HG02623 (cell line): ENCODE data around the gene PXDN.
"Not testable (repeated sequence)": the region's sequence is repeated elsewhere in the genome, so short reads cannot be mapped to it uniquely, and the experiment has no call there.

Source experiments
- ATAC-seq: cut with Tn5 transposase; IDR thresholded peaks from one replicate; pipeline ENCODE4 v1.9.1; 2021; ENCODE audit warnings: moderate library complexity; ENCODE audit not compliant: unreplicated experiment

The PXDN gene

GRCh38 chr2:1727796-1728474 lies 16.4 kb downstream of the PXDN start:
- no peak for ATAC-seq

DNA sequence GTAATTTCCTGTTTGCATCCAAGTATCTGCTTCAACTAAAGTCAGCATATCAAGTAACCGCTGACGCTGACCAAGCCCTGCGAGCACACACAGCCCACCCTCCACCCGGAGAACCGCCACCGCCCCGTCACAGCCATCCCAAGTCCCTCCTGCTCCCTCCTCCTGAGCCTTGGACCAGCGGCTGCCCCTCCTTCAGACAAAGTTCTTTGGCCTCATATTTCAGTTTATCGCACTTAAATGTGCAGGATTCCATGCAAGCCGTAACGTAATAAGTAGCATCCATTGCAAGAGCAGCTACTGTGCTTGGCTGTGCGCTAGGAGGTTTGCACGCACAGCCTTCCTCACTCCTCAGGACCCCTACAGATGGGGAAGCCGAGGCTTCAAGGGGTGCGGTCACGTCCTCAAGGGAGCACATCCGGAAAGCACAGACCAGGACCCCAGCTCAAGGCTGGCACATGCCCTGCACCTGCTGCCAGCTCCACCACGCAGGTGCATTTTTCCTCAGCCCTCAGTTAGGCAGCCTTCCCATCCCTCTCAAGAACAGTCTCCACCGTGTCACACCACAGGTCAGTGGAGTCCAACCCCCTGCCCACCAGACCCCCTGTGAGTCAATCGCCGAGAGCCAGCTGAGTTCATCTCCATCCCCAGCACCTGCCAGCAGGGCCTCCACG lies 17.1 kb downstream of the PXDN start:
- no peak for ATAC-seq

GRCh38 chr2:1726558-1726957 lies 17.8 kb downstream of the PXDN start:
- no peak for ATAC-seq

GRCh38 chr2:1724351-1724750 lies 20.0 kb downstream of the PXDN start:
- ATAC-seq, result not testable (repeated sequence)

DNA sequence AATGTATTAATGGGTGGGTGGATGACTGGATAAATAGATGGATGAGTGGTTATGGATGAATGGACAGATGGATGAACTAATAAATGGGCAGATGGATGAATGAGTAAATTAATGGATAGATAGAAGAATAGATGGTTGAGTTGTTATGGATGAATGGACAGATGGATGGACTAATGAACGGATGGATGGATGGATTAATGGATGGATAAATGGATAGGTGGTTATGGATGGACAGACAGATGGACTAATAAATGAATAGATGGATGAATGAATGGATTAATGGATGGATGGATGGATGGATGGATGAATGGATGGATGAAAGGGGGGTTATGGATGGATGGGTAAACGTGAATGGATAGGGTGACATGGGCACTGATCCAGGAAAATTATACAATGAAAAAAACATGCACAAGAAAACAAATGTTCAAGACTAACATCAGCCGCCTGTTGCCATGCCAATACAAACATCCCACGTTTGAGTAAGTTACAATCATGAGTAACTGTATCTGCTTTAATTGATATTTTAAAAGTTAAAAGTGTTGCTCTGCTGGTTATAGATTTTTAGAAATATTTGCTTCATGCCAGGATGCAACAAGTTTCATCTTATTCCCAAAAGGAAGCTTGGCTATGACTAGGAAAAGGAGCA lies 20.8 kb downstream of the PXDN start:
- no peak for ATAC-seq

GRCh38 chr2:1722692-1723091 lies 21.6 kb downstream of the PXDN start:
- no peak for ATAC-seq

DNA sequence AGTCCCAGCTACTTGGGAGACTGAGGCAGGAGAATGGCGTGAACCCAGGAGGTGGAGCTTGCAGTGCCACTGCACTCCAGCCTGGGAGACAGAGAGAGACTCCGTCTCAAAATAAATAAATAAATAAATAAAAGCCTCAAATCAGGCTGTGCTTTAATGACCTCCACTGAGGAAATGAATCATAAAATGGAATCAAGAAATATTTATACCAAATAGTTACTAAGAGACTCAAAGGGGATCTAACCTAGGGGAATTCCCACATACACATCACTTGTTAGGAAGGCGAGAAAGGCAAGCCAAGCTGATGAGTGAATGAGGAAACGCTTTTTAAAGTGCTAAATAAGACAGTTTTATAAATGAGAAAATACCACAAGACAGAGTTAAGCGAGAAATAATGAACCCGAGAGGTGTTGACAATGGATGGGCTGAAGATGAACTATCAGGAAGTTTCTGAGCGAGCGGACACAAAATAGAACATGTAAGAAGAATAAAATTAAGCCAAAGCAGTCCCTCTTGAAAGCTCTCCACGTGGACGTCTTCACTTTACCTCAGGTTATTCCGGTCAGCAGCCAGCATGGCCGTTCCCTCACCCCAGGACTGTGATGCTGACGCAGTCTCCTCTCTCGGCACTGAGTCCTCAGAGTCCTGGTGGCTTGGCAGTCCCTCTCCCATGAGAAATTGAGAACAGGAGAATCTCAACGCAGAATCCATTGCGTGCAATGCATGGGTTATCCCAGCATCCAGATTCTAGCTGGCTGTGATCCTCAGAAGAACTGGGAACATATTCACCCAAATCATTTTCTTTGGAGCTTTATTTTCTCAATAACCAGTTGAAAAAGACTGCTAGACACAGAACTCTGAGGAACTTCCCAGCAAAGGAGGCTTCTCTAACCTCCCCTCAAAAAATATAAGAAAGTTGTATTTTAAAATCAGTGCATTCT lies 22.3 kb downstream of the PXDN start:
- ATAC-seq, result no peak

DNA sequence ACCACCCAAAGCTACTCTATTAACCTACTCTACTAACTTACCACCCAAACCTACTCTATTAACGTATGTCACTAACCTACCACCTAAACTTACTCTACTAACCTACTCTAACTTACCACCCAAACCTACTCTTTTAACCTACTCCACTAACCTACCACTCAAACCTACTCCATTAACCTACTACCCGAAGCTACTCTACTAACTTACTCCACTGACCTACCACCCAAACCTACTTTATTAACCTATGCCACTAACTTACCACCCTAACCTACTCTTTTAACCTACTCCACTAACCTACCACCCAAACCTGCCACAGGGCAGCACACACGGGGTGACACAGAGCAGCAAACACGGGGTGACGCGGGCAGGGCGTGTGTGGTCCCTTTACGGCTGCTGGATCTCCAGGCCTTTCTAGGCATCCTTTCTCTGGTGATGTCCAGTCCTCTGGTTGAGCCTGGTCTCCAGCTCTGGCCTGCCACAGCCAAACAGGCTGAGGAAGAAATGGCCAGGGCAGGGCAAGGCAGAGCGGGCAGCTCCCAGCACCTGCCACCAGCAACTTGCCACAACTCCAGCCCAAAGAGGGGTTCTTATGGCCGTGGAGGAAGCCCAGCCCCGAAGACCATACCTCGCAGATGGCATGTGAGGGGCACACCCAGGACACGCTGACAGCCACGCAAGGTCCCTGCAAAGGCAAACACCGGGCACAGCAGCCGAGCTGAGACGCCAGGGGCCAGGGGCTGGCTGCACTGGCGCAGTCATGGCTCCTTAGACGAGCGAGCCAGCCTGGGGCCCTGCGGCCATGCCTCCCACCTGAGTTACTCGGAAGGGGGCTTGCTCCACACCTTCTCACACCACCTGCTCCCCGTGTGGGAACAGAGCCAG lies 25.7 kb downstream of the PXDN start:
- ATAC-seq, result no peak

GRCh38 chr2:1717113-1717512 lies 27.2 kb downstream of the PXDN start:
- no peak for ATAC-seq

GRCh38 chr2:1716441-1716840 lies 27.9 kb downstream of the PXDN start:
- ATAC-seq, result no peak

DNA sequence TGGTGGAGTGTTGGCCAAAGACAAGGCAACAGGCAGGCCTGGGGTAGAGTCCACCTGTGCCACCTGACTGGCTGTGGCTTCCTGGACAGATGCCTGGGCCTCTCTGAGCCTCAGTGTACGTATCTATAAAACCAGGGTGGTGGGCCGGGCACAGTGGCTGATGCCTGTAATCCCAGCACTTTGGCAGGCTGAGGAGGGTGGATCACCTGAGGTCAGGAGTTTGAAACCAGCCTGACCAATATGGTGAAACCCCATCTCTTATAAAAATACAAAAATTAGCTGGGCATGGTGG lies 28.4 kb downstream of the PXDN start:
- ATAC-seq, result not testable (repeated sequence)

DNA sequence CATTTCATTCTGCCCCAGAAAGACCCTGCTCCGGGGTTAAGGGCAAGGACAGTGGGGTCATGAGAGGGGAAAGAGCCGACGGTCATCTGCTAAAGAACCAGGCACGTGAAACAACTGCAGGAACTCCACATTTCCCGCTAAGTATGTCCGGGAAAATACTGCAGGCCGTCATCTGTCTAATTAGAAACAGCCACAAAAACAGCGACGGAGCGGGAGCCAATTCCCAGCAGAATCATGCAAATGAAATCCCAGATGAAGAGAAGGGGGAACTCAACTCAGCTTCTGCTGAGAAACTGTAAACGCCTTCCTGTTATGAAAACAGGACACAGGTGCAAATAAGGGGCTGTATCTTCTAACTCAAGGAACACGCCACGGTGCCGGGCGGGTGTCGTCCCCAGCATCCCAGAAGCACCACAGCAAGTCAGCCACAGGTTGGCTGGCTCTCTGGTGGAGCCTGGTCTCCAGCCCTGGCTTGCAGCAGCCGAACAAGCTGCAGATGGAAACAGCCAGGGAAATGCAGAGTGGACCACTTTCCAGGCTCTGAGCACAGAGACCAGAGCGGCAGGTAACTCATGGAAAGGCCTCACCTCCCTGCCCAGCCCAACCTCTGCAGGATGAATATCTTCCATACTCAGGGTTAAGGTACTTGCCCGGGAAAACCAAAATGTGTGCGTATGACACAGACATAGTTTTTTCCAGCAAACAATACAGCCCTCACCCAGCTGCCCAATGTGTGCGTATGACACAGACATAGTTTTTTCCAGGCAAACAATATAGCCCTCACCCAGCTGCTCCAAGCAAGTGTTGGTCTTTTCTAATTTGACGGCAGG lies 28.9 kb downstream of the PXDN start:
- ATAC-seq, result no peak

DNA sequence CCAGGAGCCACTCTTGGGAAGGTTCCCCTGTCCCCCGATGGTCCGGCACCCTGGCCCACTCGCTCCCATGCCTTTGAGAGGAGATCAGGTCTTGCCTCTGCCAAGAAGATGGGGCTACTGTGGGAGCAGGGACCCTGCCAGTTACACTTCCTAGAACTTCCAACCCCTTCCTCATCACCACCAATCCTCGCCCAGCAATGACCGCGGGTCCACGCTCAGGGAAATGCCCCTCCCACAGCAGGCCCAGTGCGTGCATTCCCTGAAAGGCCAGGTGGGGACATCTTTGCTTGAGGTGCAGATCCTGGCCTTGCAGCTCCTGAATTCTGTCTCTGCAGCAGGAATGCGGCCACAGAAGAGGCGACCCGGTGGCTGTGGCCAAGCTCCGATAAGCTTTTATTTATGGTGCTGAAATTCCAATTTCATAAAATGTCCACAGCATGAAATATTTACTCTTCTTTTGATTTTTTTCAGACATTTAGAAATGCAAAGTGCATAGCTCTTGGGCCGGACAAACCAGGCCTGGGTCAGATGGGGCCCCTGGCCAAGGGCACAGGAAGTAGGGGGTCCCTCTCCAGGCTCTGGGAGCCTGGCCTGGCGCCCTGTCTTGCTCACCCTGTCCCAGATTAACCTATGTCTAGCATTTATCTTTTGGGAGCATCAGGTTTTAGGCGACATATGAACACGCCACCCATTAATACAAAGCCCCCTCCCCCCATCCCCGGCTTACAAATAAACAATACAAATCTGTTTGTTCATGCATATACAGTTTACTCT lies 29.8 kb downstream of the PXDN start:
- no peak for ATAC-seq

- ATAC-seq, result no peak
Observed at GRCh38 chr2:1713839-1714236, 30.5 kb downstream of the PXDN start.

DNA sequence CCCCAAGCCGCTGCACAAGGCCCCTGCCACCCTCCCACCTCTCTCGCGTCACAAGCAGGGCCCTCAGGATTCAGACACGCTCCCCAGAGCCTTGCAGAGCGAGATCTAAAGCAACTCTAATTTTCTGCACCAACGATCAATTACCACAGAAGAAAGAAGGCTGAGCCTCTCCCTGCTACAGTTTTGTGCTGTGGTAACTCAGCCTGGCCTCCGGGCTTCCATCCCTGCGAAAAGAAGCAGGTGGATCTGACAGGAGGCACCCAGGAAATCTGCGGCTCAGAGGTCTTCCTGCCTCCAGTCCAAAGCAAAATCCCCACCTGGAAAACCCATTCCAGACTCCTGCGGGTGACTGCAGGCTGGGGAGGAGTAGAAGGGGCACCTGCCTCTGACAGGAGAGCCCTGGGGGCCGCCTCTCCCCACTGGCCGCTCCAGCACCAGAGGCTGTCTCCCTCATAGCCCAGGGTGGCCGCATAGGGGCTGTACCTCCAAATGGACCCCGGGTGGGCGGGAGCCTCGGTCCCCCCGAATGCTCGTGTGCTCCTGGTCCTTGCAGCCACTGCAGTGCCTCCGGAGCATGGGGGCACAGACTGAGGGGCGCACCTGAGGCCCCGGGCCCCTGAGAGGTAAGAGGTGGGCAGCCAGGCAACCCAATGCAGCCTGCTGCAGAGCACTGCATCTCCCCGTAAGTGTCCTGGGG lies 31.0 kb downstream of the PXDN start:
- no peak for ATAC-seq

DNA sequence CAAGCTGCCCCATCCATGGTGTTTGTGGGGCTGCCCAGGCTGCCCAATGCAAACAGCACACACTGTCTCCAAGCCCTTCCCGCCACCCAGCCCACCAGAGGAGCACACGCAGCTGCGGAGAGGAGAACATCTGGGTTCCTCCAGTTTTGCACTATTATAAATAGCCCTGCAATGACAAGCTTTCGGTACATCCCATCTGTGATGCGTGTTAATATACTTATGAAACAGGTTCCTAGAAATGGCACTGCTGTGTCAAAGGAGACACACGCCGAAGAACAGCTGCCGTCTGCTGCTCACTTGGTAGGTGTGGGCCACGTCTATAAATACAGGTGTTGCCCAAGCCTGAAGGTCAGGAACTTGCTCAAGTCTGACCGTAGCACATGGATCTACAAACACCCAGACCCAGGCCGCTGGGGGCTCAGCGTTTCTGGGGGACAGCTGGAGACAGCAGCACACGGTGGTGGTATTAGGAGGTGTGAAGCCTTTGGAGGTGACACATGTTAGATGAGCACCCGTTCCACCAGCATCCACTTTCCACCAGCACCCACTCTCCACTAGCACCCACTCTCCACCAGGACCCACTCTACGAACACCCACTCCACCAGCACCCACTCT lies 34.3 kb downstream of the PXDN start:
- no peak for ATAC-seq

DNA sequence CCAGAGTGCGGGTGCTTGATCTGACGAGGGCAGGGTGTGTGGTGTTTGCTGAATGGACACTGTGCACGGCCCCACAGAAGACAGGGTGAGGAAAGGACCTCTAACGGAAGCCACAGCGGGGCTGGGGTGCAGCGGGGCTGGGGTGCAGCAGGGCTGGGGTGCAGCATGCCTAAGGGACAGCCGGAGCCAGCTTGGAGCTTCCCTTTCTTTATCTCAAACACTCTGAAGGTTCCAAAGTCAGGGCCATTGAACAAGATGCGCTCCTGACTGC lies 35.0 kb downstream of the PXDN start:
- no peak for ATAC-seq
